HG02981 (cell line): ENCODE data around the gene LTBP4.
"Not testable (repeated sequence)": the region's sequence is repeated elsewhere in the genome, so short reads cannot be mapped to it uniquely, and the experiment has no call there.

Experiments
- ATAC-seq: cut with Tn5 transposase; IDR thresholded peaks from one replicate; pipeline ENCODE4 v1.9.1; 2021; ENCODE audit warnings: mild to moderate bottlenecking, moderate library complexity; ENCODE audit not compliant: unreplicated experiment

LTBP4 gene

GRCh38 chr19:40576585-40577451 lies 24.4 kb upstream of the LTBP4 start, which contains the start of gene SHKBP1:
SHKBP1 (plus strand) TSS chr19:40576873; CDS start chr19:40576900, 27 bp downstream.
- ATAC-seq: peak; percentile 96

GRCh38 chr19:40578442-40578908 lies 22.7 kb upstream of the LTBP4 start:
- no peak for ATAC-seq

- no peak for ATAC-seq
Observed at GRCh38 chr19:40580619-40581018, 20.6 kb upstream of the LTBP4 start.

GRCh38 chr19:40581531-40581930 lies 19.6 kb upstream of the LTBP4 start:
- no peak for ATAC-seq

GRCh38 chr19:40582467-40582866 lies 18.7 kb upstream of the LTBP4 start:
- no peak for ATAC-seq

- ATAC-seq: no peak
Observed at GRCh38 chr19:40583283-40583682, 17.9 kb upstream of the LTBP4 start.

GRCh38 chr19:40584007-40584406 lies 17.2 kb upstream of the LTBP4 start:
- no peak for ATAC-seq

- ATAC-seq: no peak
Observed at GRCh38 chr19:40585241-40585981, 15.8 kb upstream of the LTBP4 start.

- no peak for ATAC-seq
Observed at GRCh38 chr19:40585982-40586422, 15.2 kb upstream of the LTBP4 start.

GRCh38 chr19:40586611-40587010 lies 14.6 kb upstream of the LTBP4 start:
- ATAC-seq: no peak

- ATAC-seq: no peak
Observed at GRCh38 chr19:40588110-40588854, 12.9 kb upstream of the LTBP4 start.

- ATAC-seq: no peak
Observed at GRCh38 chr19:40588926-40589569, 12.1 kb upstream of the LTBP4 start.

- no peak for ATAC-seq
Observed at GRCh38 chr19:40589591-40590429, 11.4 kb upstream of the LTBP4 start.

- no peak for ATAC-seq
Observed at GRCh38 chr19:40590464-40591265, 10.5 kb upstream of the LTBP4 start.

- not testable (repeated sequence) for ATAC-seq
Observed at GRCh38 chr19:40591724-40592123, 9.4 kb upstream of the LTBP4 start.

- ATAC-seq: peak; percentile 58
Observed at GRCh38 chr19:40592170-40592569, 9.0 kb upstream of the LTBP4 start.

GRCh38 chr19:40594255-40594654 lies 6.9 kb upstream of the LTBP4 start:
- ATAC-seq: no peak

GRCh38 chr19:40594657-40595091 lies 6.5 kb upstream of the LTBP4 start:
- ATAC-seq: no peak
